ENCODE data around the gene GFOD2. TPM values are rescaled to one million over a fixed set of nuclear protein-coding genes. Genes with fewer than 3 reads are reported as not detected.

The GFOD2 gene
- total and polyA plus RNA-seq, 2 of the 13 experiments (the other 11 are each of a cell fraction or from before 2014, with no cell fraction given) = 11.1 to 17.2 TPM

GRCh38 chr16:67659675-67660563 lies 59.2 kb downstream of the GFOD2 start, which contains the start of gene ACD (continued):
- peak; percentile 90 for TF ChIP-seq ZNF687 (CRISPR knock-in tag; IDR thresholded peaks at IDR 0.05)
- no peak; the same call in 1 of the 2 replicates for TF ChIP-seq ZC3H13 (CRISPR knock-in tag; IDR thresholded peaks at IDR 0.05)
- TF ChIP-seq ZNF724P (CRISPR knock-in tag; IDR thresholded peaks at IDR 0.05; ENCODE audit: borderline replicate concordance) = peak; percentile 27; the same call in 1 of the 2 replicates
- no peak for TF ChIP-seq ZNF343 (CRISPR knock-in tag; IDR thresholded peaks at IDR 0.05)
- TF ChIP-seq MAFF (IDR thresholded peaks at IDR 0.05; ENCODE audit: low read depth, low read length) = no peak
- no peak; the same call in 1 of the 2 replicates for TF ChIP-seq ZNF296 (CRISPR knock-in tag; conservative IDR thresholded peaks at IDR 0.05)
- TF ChIP-seq ZNF816 (CRISPR knock-in tag; IDR thresholded peaks at IDR 0.05; ENCODE audit: borderline replicate concordance) = no peak
- no peak for TF ChIP-seq TBP (CRISPR knock-in tag; IDR thresholded peaks at IDR 0.05)
- peak; percentile 91 for TF ChIP-seq ZBTB39 (CRISPR knock-in tag; IDR thresholded peaks at IDR 0.05)
- TF ChIP-seq GZF1 (CRISPR knock-in tag; IDR thresholded peaks at IDR 0.05) = no peak; the same call in 1 of the 2 replicates
- TF ChIP-seq ZNF326 (CRISPR knock-in tag; IDR thresholded peaks at IDR 0.05; ENCODE audit: borderline replicate concordance) = no peak
- no peak; the same call in 1 of the 2 replicates for TF ChIP-seq ZSCAN5A (CRISPR knock-in tag; IDR thresholded peaks at IDR 0.05; ENCODE audit: borderline replicate concordance)
- no peak for TF ChIP-seq CENPX (CRISPR knock-in tag; IDR thresholded peaks at IDR 0.05)
- peak; percentile 84 for TF ChIP-seq ZNF709 (CRISPR knock-in tag; IDR thresholded peaks at IDR 0.05)
- TF ChIP-seq RAD51 (IDR thresholded peaks at IDR 0.05; ENCODE audit: borderline replicate concordance) = no peak
- no peak for TF ChIP-seq ZNF703 (CRISPR knock-in tag; IDR thresholded peaks at IDR 0.05; ENCODE audit: borderline replicate concordance)
- no peak for TF ChIP-seq ZNF776 (CRISPR knock-in tag; IDR thresholded peaks at IDR 0.05)
- TF ChIP-seq JDP2 (CRISPR knock-in tag; IDR thresholded peaks at IDR 0.05; ENCODE audit: borderline replicate concordance) = no peak
- TF ChIP-seq MAFK (conservative IDR thresholded peaks at IDR 0.05 in 1 of 2, IDR thresholded peaks at IDR 0.05 in 1 of 2; ENCODE audit: low read length in 2 of 2) = no peak
- no peak for TF ChIP-seq PBX3 (CRISPR knock-in tag; IDR thresholded peaks at IDR 0.05; ENCODE audit: borderline replicate concordance)
